NCI-H2081 (cell line): Measurements from ENCODE around the gene ZNF433.

Experiments
- DNase-seq, 2 experiments: peaks; one replicate each; lab custom pipeline; 2025; lab: John Stamatoyannopoulos, UW

ZNF433 gene

DNA sequence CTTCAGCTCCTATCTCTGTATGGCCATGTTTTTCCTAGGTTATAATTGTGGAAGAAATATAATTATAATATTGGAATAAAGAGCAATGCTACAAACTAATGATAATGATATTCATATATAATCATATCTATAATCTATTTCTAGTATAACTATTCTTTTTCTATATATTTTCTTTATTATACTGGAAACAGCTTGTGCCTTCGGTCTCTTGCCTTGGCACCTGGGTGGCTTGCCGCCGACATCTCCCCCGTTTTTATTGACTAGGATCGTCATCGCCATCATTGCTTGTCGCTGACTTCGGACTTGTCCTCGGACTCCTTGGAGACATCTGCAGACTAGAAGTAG lies 46.4 kb downstream of the ZNF433 start:
- DNase-seq: no peak

DNA sequence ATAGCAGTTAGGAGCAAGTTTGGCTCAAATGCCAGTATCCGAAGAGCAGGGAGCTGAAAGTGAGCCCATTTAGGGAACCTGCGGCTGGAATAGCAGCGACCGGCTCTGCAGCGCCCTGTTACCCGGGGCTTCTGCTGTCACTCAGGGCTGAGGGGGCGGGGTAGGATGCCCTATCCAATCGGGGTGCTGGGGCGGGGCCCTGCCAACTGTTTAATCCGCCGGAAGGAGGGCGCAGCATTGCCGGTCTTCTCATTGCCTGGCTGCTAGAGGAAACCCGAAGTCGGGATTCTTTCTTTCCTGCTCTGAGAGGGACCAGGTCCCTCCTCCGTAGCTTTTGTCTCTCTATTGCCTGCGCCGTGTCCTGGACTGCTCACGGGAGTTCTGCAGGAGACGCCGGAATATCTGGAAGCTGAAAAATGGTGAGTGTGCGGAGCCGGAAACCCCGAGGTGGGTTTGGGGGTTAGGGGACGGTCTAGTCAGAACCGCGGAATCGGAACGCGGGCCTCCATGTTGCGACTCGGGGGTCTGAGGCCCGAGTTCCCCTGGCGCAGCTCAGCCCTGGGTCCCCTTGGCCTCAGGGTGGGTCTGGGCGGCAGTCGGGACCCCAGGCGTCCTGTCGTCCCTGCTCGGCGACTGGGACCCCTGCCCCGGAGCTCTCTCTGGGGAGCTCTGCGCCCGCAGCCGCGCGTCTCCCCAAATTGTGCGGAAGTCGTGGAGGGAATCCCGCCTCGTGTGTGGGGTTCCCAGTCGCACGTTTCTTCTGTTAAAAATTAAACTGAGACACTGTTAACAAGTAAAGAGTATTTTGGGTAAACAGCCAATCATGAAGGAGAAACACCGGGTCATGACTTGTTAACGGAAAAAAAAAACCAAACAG lies 47.8 kb downstream of the ZNF433 start:
- DNase-seq: peak; percentile 91 to 93

DNA sequence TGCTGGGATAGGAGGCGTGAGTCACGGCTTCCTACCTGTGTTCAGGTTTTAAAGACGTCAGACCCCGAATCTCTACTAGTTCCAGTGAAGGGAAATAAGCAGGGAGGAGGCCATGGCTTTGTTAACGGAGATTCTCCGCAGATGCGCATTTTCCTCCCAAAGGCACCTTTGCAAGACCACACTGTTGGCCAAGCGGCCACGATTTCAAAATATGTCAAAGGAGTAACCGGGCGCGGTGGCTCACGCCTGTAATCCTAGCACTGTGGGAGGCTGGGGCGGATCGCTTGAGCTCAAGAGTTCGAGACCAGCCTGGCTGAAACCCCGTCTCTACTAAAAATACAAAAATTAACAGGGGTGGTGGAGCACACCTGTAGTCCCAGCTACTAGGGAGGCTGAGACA lies 48.7 kb downstream of the ZNF433 start:
- no peak for DNase-seq

DNA sequence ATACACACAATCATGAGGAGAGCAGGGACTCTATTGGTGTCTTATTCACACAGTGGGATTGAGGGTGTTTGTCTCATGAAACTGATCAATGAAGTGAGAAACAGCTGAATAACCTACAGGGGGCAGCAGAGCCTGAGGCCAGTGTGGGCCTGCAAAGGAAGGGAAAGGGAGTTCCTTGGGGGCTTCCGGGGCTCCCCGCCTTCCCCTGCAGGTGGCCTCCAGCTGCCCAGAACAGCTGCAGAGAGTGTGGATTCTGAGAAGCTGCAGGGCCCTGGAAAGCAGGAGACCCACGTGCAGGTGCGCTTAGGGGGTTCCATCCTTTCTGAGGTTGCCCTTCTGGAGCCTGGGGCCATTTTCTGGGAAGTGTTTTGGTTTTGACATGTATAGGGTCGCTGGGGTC lies 50.5 kb downstream of the ZNF433 start:
- no peak for DNase-seq

DNA sequence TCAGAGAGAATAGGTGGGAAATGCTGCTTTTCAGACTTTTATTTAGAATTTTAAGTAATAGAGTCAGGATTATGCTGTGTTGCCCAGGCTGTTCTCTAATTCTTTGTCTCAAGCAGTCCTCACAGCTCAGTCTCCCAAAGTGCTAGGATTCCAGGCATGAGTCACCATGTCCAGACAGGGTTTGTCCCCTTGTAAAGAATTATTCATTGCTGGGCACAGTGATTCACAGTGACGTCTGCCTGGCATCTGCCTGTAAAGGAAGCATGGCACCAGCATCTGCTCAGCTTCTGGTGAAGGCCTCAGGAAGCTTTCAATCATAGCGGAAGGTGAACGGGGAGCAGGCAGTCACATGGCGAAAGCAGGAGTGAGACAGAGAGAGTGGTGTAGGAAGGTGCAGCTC lies 53.0 kb downstream of the ZNF433 start:
- DNase-seq: no peak

DNA sequence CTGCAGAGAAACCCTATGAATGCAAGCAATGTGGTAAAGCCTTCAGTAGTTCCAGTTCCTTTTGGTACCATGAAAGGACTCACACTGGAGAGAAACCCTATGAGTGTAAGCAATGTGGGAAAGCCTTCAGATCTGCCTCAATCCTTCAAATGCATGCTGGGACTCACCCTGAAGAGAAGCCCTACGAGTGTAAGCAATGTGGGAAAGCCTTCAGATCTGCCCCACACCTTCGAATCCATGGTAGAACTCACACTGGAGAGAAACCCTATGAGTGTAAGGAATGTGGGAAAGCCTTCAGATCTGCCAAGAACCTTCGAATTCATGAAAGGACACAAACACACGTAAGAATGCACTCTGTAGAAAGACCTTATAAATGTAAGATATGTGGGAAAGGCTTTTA lies 56.0 kb downstream of the ZNF433 start:
- no peak for DNase-seq

DNA sequence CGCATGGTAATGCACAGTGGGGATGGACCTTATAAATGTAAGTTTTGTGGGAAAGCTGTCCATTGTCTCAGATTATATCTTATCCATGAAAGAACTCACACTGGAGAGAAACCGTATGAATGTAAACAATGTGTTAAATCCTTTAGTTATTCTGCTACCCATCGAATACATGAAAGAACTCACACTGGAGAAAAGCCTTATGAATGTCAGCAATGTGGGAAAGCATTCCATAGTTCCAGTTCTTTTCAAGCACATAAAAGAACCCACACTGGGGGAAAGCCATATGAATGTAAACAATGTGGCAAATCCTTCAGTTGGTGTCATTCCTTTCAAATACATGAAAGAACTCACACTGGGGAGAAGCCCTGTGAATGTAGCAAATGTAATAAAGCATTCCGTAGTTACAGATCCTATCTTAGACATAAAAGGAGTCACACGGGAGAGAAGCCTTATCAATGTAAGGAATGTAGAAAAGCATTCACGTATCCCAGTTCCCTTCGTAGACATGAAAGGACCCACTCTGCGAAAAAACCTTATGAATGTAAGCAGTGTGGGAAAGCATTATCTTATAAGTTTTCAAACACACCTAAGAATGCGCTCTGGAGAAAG lies 56.9 kb downstream of the ZNF433 start:
- no peak for DNase-seq

DNA sequence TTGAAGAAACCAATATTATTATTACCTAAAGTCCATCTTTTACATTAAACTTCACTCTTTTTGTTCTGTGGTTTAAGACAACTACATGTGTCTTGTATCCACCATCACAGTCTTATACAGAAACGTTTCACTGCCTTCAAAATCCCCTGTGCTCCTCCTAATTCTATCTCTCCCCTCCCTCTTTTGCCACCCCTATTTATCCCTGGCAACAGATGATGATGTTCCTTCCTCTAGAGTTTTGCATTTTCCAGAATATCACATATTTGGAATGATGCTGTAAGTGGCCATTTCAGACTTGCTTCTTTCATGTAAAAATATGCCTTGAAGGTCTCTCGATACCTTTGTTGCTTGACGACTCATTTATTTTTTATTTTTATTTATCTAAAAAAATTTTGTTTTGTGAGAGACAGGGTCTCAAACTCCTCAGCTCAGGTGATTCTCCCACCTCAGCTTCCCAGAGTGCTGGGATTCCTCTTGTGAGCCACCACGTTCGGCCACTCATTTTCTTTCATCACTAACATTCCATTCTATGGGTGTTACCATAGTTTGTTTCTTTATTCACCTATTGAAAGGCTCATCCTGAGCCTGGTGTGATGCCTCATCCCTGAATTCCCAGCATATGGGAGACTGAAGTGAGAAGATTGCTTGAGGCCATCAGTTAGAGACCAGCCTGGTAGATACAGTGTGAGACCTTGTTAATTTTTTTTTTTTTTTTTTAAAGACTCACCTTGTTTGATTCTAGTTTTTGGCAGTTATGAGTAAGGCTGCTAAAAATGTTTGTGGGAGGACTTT lies 62.3 kb downstream of the ZNF433 start:
- no peak for DNase-seq

DNA sequence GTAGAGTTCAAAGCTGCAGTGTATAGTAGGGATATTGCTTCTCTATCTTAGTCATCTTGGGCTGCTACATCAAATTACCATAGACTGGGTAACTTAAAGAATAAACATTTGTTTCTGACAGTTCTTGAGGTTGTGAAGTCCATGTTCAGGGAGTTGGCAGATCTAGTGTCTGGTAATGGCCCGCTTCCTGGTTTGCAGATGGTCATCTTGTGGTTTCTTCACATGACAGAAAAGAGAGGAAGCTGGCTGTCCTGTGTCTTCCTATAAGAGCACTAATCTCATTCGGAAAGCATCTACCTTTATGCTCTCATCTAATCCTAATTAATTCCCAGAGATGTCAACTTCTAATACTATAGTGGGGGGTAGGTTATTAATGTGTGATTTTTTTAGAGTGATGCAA lies 64.4 kb downstream of the ZNF433 start:
- DNase-seq: no peak

DNA sequence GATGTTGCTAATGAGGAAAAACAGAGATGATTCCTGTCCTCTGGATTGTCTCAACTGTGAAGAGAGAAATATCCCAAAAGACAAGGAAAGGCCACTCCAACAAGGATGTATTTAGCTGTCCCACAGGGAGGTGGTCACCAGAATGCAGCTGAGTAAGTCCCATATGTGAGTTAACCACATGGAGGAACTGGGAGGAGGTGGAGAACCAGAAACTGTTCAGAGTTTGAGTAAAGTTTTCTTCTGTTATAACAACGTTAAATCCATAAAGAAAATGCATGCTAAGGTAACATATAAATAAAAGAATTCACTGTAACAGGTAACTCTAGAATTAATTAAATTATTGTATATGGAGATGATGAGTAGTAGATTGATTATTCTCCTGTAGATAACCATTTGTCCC lies 65.3 kb downstream of the ZNF433 start:
- DNase-seq: no peak

DNA sequence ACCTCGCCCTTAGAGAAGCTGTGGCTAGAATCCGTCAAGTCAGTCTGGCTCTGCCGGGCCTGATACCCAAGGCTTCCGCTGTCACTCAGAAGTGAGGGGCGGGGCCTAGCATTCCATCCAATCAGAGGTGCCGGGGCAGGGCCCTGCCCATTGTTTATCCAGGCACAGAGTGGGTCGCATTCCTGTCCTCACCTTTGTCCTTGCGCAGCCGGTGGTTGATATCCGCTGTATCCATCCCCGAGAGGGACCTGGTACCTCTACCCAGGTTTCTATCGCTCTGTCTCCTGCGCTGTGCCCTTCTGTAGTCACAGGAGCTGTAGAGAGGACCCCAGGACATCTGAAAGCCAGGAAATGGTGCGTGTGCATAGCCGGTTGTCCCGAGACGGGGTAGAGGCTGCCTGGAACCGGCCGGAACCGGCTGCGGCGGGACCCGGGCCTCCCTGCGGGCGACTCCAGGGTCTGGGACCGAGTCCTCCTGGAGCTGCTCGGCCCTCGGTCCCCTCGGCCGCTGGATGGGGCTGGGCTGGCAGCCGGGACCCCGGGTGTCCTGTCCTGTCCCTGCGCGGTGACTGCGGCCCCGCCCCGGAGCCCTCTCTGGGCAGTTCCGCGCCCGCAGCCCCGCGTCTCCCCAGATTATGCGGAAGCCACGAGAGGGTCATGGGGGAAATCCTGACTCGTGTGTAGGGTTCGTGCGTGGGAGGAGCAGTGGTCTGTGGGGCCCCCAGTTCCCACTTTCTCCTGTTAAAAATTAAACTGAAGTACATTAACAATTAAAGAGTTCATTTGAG lies 70.4 kb downstream of the ZNF433 start, which contains the start of gene ZNF763:
TSS of gene ZNF763 (plus strand) at position 183 of the 788 bp plus-strand sequence. CDS start at position 352, 169 bp downstream.
- no peak for DNase-seq
